HFF-Myc (cell line): ENCODE results near the gene SMCHD1.
"Not testable (repeated sequence)": the region's sequence is repeated elsewhere in the genome, so short reads cannot be mapped to it uniquely, and the experiment has no call there.

Experiments used
- DNase-seq: peaks from one replicate; pipeline ENCODE4 v3.0.0-alpha.2; 2011; ENCODE audit warnings: low read depth; ENCODE audit errors: extremely low read depth
- H3K4me3 ChIP-seq: replicated peaks from 2 replicates; pipeline ENCODE4 v1.5.1; 2011; ENCODE audit warnings: low read depth, mild to moderate bottlenecking, control low read depth, low read length
- CTCF ChIP-seq: IDR thresholded peaks from 2 replicates; pipeline ENCODE4 v1.5.1; 2012; ENCODE audit warnings: mild to moderate bottlenecking, low read depth, low read length, control low read depth; ENCODE audit errors: missing control alignments

Gene SMCHD1

GRCh38 chr18:2656237-2656980 lies 883 bp downstream of the SMCHD1 start:
- no peak for DNase-seq
- TF ChIP-seq CTCF, result no peak
- H3K4me3 ChIP-seq, result peak overlapping the region; percentile 96

GRCh38 chr18:2656981-2657512 lies 1.5 kb downstream of the SMCHD1 start:
- peak overlapping the region; percentile 96 for H3K4me3 ChIP-seq
- TF ChIP-seq CTCF, result no peak
- no peak for DNase-seq

- TF ChIP-seq CTCF, result no peak
- DNase-seq, result peak; percentile 49
- peak overlapping the region; percentile 96 for H3K4me3 ChIP-seq
Measured at GRCh38 chr18:2657788-2658458, 2.4 kb downstream of the SMCHD1 start.

GRCh38 chr18:2660849-2661248 lies 5.3 kb downstream of the SMCHD1 start:
- H3K4me3 ChIP-seq, DNase-seq: not testable (repeated sequence)

GRCh38 chr18:2662288-2662687 lies 6.8 kb downstream of the SMCHD1 start:
- H3K4me3 ChIP-seq, DNase-seq: not testable (repeated sequence)

- no peak for TF ChIP-seq CTCF
- DNase-seq, result no peak
- H3K4me3 ChIP-seq, result no peak overlapping the region
Measured at GRCh38 chr18:2662990-2663389, 7.5 kb downstream of the SMCHD1 start.

GRCh38 chr18:2672410-2672809 lies 16.9 kb downstream of the SMCHD1 start:
- DNase-seq, result no peak
- no peak for TF ChIP-seq CTCF
- no peak overlapping the region for H3K4me3 ChIP-seq
